Activated T-cell treated with anti-CD3 and anti-CD28 coated beads for 48 hours (primary cell): ENCODE measurements around the gene HECTD2.
"Not testable (repeated sequence)": the region's sequence is repeated elsewhere in the genome, so short reads cannot be mapped to it uniquely, and the experiment has no call there.

Experiments used
- DNase-seq: peaks from one replicate; pipeline ENCODE4 v3.0.0-alpha.2; 2020; ENCODE audit warnings: low read depth

HECTD2 gene

GRCh38 chr10:91412354-91413087 lies 2.4 kb downstream of the HECTD2 start:
- DNase-seq: no peak

- DNase-seq: no peak
These were observed 5.7 kb downstream of the HECTD2 start for GRCh38 chr10:91415816-91416215.

DNA sequence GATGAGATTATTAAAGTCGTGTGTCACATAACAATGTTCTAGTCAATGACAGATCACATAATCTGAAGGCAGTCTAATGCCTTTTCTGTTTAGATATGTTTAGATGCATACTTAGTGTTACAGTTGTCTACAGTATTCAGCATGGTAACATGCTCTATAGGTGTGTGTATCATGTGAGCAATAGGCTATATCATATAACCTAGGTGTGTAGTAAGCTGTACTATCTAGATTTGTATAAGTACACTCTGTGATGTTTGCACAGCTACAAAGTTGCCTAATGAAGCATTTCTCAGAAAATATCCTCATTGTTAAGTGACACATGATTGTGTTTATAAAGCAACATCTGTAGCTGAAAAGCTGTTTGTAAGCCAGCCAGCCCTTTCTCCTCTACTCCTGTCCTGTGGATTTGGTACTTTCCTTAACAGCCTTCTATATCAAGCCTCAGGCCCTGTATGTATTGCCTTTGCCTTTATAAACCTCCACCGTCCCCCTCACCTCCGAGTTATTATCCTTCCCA lies 6.3 kb downstream of the HECTD2 start:
- no peak for DNase-seq

DNA sequence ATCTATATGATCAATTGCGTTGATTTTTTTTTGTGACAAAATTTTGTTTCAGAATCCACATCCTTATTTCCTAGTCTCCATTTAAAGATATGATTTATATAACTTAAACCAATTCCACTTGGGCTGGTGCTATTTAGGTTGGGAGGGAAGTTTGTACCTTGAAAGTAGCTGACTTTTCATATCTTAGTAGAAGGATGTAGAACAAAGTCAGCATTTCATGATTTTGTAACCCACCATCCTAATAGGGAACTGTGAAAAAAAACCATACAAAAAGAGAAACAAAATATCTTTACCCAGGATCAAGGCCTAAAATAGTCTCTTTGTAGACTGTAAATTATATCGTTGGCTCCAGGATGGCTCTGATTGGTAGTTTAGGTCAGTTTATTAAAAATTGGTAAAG lies 8.3 kb downstream of the HECTD2 start:
- no peak for DNase-seq

- DNase-seq: no peak
These were observed 10.7 kb downstream of the HECTD2 start for GRCh38 chr10:91420868-91421267.

- DNase-seq: no peak
These were observed 12.8 kb downstream of the HECTD2 start for GRCh38 chr10:91422915-91423314.

DNA sequence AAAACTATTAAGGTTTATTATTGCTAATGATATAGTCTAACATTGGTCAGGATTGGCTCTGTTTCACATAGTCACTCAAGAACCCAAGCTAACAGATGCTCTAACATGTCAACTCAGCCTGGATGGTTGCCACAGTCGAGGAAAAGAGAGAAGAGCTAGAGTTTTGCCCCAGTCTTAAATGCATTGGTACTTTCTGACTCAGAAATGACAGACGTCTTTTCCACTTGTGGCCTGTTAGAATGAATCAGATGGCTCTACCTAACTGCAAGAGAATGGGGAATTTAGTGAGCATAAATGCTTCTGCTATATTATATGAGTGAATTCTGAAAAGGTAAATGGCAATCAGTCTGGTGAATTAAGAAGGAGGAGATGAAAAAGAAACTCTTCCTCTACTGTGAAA lies 13.9 kb downstream of the HECTD2 start:
- no peak for DNase-seq

DNA sequence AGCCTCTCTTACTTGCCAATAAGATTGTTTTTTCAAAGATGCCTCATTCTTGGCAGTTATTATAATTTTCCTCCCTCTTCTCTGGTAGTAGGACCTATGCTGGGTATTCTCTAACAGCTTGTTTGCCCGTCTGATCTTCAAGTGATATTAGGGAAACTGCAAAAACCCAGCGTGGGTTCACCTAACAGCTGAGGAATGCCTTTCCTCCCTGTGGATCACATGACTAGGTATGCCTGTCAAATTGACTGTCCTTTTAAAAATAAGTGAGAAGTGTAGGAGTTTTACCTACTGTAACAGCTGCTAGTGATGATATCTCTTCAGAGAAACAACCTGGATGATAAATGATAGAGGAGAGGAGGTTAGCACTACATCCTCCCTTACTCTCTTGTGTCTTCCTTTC lies 22.0 kb downstream of the HECTD2 start:
- DNase-seq: no peak

- DNase-seq: no peak
These were observed 23.5 kb downstream of the HECTD2 start for GRCh38 chr10:91433620-91434019.

GRCh38 chr10:91434041-91434440 lies 23.9 kb downstream of the HECTD2 start:
- DNase-seq: no peak

DNA sequence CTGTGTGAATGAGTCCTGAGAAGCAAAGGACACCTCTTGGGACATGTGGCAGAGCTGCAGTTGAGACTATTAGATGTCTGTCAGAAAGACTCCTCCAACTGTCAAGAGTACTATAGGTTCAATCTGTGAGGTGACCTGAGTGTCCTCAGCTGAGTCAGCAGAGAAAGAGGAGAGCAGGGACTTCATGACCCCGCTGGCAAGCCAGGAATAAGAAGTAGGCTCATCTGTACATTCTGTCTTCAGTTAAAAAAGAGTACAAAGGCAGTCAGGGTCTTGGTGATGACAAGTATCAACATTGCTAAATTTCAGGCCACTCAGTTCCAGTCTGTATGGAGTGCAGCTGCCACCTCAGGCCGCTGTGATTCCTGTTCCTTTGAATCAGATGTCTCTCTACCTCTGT lies 25.1 kb downstream of the HECTD2 start:
- no peak for DNase-seq

- not testable (repeated sequence) for DNase-seq
These were observed 28.1 kb downstream of the HECTD2 start for GRCh38 chr10:91438228-91438627.

GRCh38 chr10:91444211-91445182 lies 34.4 kb downstream of the HECTD2 start:
- no peak for DNase-seq

GRCh38 chr10:91452063-91452462 lies 41.9 kb downstream of the HECTD2 start:
- DNase-seq: no peak

GRCh38 chr10:91453535-91453934 lies 43.4 kb downstream of the HECTD2 start:
- no peak for DNase-seq

- DNase-seq: not testable (repeated sequence)
These were observed 45.0 kb downstream of the HECTD2 start for GRCh38 chr10:91455135-91455534.

- DNase-seq: no peak
These were observed 50.5 kb downstream of the HECTD2 start for GRCh38 chr10:91460681-91461080.

GRCh38 chr10:91462423-91462822 lies 52.3 kb downstream of the HECTD2 start:
- DNase-seq: no peak

- no peak for DNase-seq
These were observed 54.4 kb downstream of the HECTD2 start for GRCh38 chr10:91464500-91464899.

DNA sequence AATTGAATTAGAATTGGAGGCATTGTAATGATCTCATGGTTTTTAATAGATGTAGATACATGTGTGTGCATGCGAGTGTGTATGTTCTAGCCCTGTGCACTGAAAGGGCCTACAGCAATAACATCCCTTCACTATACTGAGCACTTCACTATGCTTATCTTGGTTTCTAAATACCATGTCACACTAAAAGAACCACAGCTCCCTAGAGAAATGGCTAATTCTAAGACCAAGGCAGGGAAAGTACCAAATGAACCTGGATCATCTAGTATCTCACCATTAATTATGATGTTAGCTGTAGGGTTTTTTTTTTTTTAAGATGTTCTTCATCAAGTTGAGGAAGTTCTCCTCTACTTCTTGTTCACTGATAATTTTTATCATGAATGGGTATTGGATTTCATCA lies 55.1 kb downstream of the HECTD2 start:
- no peak for DNase-seq

GRCh38 chr10:91467114-91467513 lies 57.0 kb downstream of the HECTD2 start:
- DNase-seq: no peak

GRCh38 chr10:91471602-91472001 lies 61.5 kb downstream of the HECTD2 start:
- DNase-seq: no peak

- no peak for DNase-seq
These were observed 62.8 kb downstream of the HECTD2 start for GRCh38 chr10:91472911-91473310.
